H9 (cell line): Measurements from ENCODE around the gene NEDD4L. TPM values are rescaled to one million over a fixed set of nuclear protein-coding genes. Genes with fewer than 3 reads are reported as not detected.

Source experiments
- DNase-seq: peaks from one replicate; pipeline ENCODE4 v3.0.0-alpha.2; 2017
- H2AFZ ChIP-seq: one replicate; pipeline ENCODE4 v1.6.1; 2013; ENCODE audit warnings: mild to moderate bottlenecking, low read length, control low read depth, moderate library complexity
- H2AK5ac ChIP-seq: 2 replicates; pipeline ENCODE4 v1.6.1; 2013; ENCODE audit warnings: low read length, control low read depth, mixed read lengths; ENCODE audit not compliant: insufficient read length
- H2BK120ac ChIP-seq: one replicate; pipeline ENCODE4 v1.6.1; 2013; ENCODE audit warnings: low read depth, mild to moderate bottlenecking, low read length, control low read depth, inconsistent platforms; ENCODE audit not compliant: poor library complexity, severe bottlenecking
- H2BK12ac ChIP-seq: 2 replicates; pipeline ENCODE4 v1.6.1; 2013; ENCODE audit warnings: low read length, control low read depth, mixed read lengths, low read depth; ENCODE audit not compliant: insufficient read length
- H2BK15ac ChIP-seq: 2 replicates; pipeline ENCODE4 v1.6.1; 2013; ENCODE audit warnings: low read depth, low read length, control low read depth
- H2BK20ac ChIP-seq: one replicate; pipeline ENCODE4 v1.6.1; 2013; ENCODE audit warnings: low read depth, mild to moderate bottlenecking, low read length, control low read depth, inconsistent platforms; ENCODE audit not compliant: poor library complexity, severe bottlenecking
- H2BK5ac ChIP-seq: 2 replicates; pipeline ENCODE4 v1.6.1; 2013; ENCODE audit warnings: low read length, control low read depth, mixed read lengths; ENCODE audit not compliant: insufficient read length
- H3K14ac ChIP-seq: 2 replicates; pipeline ENCODE4 v1.6.1; 2013; ENCODE audit warnings: low read length, control low read depth; ENCODE audit not compliant: insufficient read depth
- H3K18ac ChIP-seq: 2 replicates; pipeline ENCODE4 v1.6.1; 2013; ENCODE audit warnings: low read depth, mild to moderate bottlenecking, mixed read lengths, low read length, control low read depth; ENCODE audit not compliant: insufficient read length
- H3K23ac ChIP-seq: 2 replicates; pipeline ENCODE4 v1.6.1; 2013; ENCODE audit warnings: low read length, control low read depth, mixed read lengths, low read depth; ENCODE audit not compliant: insufficient read length
- H3K23me2 ChIP-seq: 2 replicates; pipeline ENCODE4 v1.6.1; 2013; ENCODE audit warnings: low read depth, mild to moderate bottlenecking, mixed read lengths, low read length, control low read depth; ENCODE audit not compliant: insufficient read length, poor library complexity, severe bottlenecking
- H3K27ac ChIP-seq: 2 replicates; pipeline ENCODE4 v1.5.1; 2013; ENCODE audit warnings: low read length, control low read depth, mixed read lengths, low read depth; ENCODE audit not compliant: insufficient read length
- H3K27me3 ChIP-seq: 2 replicates; pipeline ENCODE4 v1.6.1; 2013; ENCODE audit warnings: low read length, control low read depth, inconsistent platforms; ENCODE audit not compliant: insufficient read depth
- H3K4ac ChIP-seq: 2 replicates; pipeline ENCODE4 v1.6.1; 2013; ENCODE audit warnings: low read depth, mild to moderate bottlenecking, control low read depth, inconsistent platforms, low read length, moderate library complexity
- H3K4me1 ChIP-seq: 2 replicates; pipeline ENCODE4 v1.6.1; 2013; ENCODE audit warnings: low read length, control low read depth, inconsistent platforms; ENCODE audit not compliant: insufficient read depth
- H3K4me2 ChIP-seq: 2 replicates; pipeline ENCODE4 v1.6.1; 2013; ENCODE audit warnings: low read length, control low read depth, mixed read lengths; ENCODE audit not compliant: insufficient read length, insufficient read depth
- H3K56ac ChIP-seq: 2 replicates; pipeline ENCODE4 v1.6.1; 2013; ENCODE audit warnings: low read depth, mild to moderate bottlenecking, mixed read lengths, low read length, control low read depth; ENCODE audit not compliant: insufficient read length
- H3K79me1 ChIP-seq: 2 replicates; pipeline ENCODE4 v1.6.1; 2013; ENCODE audit warnings: low read depth, mild to moderate bottlenecking, moderate library complexity, low read length, control low read depth, inconsistent platforms; ENCODE audit not compliant: insufficient read depth, poor library complexity, severe bottlenecking
- H3K79me2 ChIP-seq: 2 replicates; pipeline ENCODE4 v1.6.1; 2013; ENCODE audit warnings: low read length, control low read depth, inconsistent platforms; ENCODE audit not compliant: insufficient read depth
- H3K9ac ChIP-seq: 2 replicates; pipeline ENCODE4 v1.6.1; 2013; ENCODE audit warnings: low read length, control low read depth, mixed read lengths; ENCODE audit not compliant: insufficient read length; ENCODE audit errors: extremely low read depth
- H3K9me3 ChIP-seq: one replicate; pipeline ENCODE4 v1.6.1; 2013; ENCODE audit warnings: low read depth, low read length, inconsistent platforms; ENCODE audit not compliant: control insufficient read depth
- H3T11ph ChIP-seq: one replicate; pipeline ENCODE4 v1.6.1; 2013; ENCODE audit warnings: mild to moderate bottlenecking, low read length, control low read depth, inconsistent platforms
- H4K20me1 ChIP-seq: one replicate; pipeline ENCODE4 v1.6.1; 2013; ENCODE audit not compliant: control insufficient read depth, insufficient read length, insufficient read depth
- H4K5ac ChIP-seq: 2 replicates; pipeline ENCODE4 v1.6.1; 2013; ENCODE audit warnings: low read depth, mild to moderate bottlenecking, mixed read lengths, low read length, control low read depth; ENCODE audit not compliant: insufficient read length
- H4K8ac ChIP-seq: replicated peaks from 2 replicates; pipeline ENCODE4 v1.6.1; 2013; ENCODE audit warnings: low read length, control low read depth, mixed read lengths, low read depth; ENCODE audit not compliant: insufficient read length
- H4K91ac ChIP-seq: 2 replicates; pipeline ENCODE4 v1.6.1; 2013; ENCODE audit warnings: low read depth, mild to moderate bottlenecking, moderate library complexity, mixed read lengths, low read length, control low read depth; ENCODE audit not compliant: insufficient read length
- H3K27ac Mint-ChIP-seq, 3 experiments: 2 replicates in 2 of 3; 3 replicates in 1 of 3; pipeline ENCODE4 v1.8.0; 2020 to 2021; ENCODE audit warnings: mixed read lengths in 3 of 3, mild to moderate bottlenecking in 1 of 3, moderate library complexity in 1 of 3
- H3K27me3 Mint-ChIP-seq: 2 replicates; pipeline ENCODE4 v1.8.0; 2021; ENCODE audit warnings: low read depth, mild to moderate bottlenecking, moderate library complexity, mixed read lengths
- H3K36me3 Mint-ChIP-seq, 3 experiments: 2 replicates in 2 of 3; 3 replicates in 1 of 3; pipeline ENCODE4 v1.8.0; 2020 to 2021; ENCODE audit warnings: low read depth in 3 of 3, mixed read lengths in 3 of 3; ENCODE audit not compliant: insufficient read depth in 1 of 3
- H3K4me1 Mint-ChIP-seq, 2 experiments: 2 replicates each; pipeline ENCODE4 v1.8.0; 2020; ENCODE audit warnings: mixed read lengths in 2 of 2
- H3K4me3 Mint-ChIP-seq, 2 experiments: 2 replicates in 1 of 2; 3 replicates in 1 of 2; pipeline ENCODE4 v1.8.0; 2020 to 2021; ENCODE audit warnings: mild to moderate bottlenecking in 2 of 2, mixed read lengths in 2 of 2, moderate library complexity in 1 of 2
- H3K9me3 Mint-ChIP-seq, 2 experiments: 2 replicates in 1 of 2; 3 replicates in 1 of 2; pipeline ENCODE4 v1.8.0; 2020; ENCODE audit warnings: mild to moderate bottlenecking in 2 of 2, mixed read lengths in 2 of 2, moderate library complexity in 1 of 2
- total RNA-seq: library from RNA; stranded (reverse); gene quantifications from 2 replicates; pipeline ENCODE4 v1.2.1, GENCODE V29; 2021
- TF ChIP-seq, protein P1 (sequence below): fragments of 200-600 bp; sonication (generic); conservative IDR thresholded peaks from 3 replicates; pipeline ENCODE4 v1.8.0; 2021; ENCODE audit warnings: antibody characterized with exemption, mild to moderate bottlenecking

NEDD4L gene
- total RNA-seq, 1 experiment from 2014 or later, result 76.3 TPM

DNA sequence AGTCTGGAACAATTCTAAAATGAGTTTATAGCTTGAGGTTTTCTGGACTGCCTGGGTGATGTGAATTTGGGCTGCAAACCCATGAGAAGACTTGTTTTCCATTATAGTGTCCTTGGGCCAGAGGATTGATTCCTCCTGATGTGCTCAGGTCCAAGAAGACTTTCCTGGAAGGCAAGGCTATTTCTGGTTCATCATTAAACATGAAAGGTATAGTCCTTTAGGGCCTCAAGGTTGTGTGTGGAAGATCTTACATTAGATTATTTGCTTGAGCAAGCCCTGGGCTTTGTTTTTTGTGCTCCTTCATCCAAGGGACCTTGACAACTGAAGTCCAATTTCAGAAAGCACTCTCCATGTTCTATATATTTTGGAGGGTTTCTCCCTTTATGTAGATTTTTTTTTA, 26.8 kb upstream of the NEDD4L start:
- Histone ChIP-seq H2BK15ac (no peak overlapping the region), H4K20me1 (no peaks in the 10 kb centered on the region), H3K56ac (no peak overlapping the region), H2AK5ac (no peak overlapping the region), H4K91ac (no peak overlapping the region), H3K4ac (no peak overlapping the region), H3K79me1 (no peaks in the 10 kb centered on the region), H3K27me3 (no peaks in the 10 kb centered on the region), H3K9me3 (peaks cover 4% of the 10 kb centered on the region), H4K5ac (no peak overlapping the region), H2BK5ac (no peak overlapping the region), H2BK12ac (no peak overlapping the region), H3K9ac (no peak overlapping the region), H2BK120ac (no peak overlapping the region), H2AFZ (no peak overlapping the region), H3K4me1 (no peaks in the 10 kb centered on the region; the same call in 1 of the 2 replicates), H3K18ac (no peak overlapping the region), H3K27ac (no peak overlapping the region), H3K14ac (no peak overlapping the region), H3K79me2 (no peaks in the 10 kb centered on the region), H3K4me2 (no peak overlapping the region), H2BK20ac (no peak overlapping the region), H3K23ac (no peak overlapping the region), H3K23me2 (no peaks in the 10 kb centered on the region), H3T11ph (no peak overlapping the region), H4K8ac (no peak overlapping the region)
- no peak for DNase-seq
- Mint-ChIP-seq H3K9me3 (peaks cover 16 to 20% of the 10 kb centered on the region in 2 experiments), H3K27me3 (peaks cover 2% of the 10 kb centered on the region; the same call in 1 of the 2 replicates), H3K4me1 (peaks cover 20 to 25% of the 10 kb centered on the region in 2 experiments), H3K4me3 (no peak overlapping the region), H3K36me3 (peaks cover 6 to 20% (median 8%) of the 10 kb centered on the region in 3 experiments), H3K27ac (no peak overlapping the region)
- TF ChIP-seq, protein P1, sequence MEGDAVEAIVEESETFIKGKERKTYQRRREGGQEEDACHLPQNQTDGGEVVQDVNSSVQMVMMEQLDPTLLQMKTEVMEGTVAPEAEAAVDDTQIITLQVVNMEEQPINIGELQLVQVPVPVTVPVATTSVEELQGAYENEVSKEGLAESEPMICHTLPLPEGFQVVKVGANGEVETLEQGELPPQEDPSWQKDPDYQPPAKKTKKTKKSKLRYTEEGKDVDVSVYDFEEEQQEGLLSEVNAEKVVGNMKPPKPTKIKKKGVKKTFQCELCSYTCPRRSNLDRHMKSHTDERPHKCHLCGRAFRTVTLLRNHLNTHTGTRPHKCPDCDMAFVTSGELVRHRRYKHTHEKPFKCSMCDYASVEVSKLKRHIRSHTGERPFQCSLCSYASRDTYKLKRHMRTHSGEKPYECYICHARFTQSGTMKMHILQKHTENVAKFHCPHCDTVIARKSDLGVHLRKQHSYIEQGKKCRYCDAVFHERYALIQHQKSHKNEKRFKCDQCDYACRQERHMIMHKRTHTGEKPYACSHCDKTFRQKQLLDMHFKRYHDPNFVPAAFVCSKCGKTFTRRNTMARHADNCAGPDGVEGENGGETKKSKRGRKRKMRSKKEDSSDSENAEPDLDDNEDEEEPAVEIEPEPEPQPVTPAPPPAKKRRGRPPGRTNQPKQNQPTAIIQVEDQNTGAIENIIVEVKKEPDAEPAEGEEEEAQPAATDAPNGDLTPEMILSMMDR, result no peak
